Left ventricle myocardium superior (tissue), 1 donor: ENCODE measurements around the gene GPR139. TPM values are rescaled to one million over a fixed set of nuclear protein-coding genes. Genes with fewer than 3 reads are reported as not detected.

Experiments used
- ATAC-seq: fragments of 200-7000 bp; cut with Tn5 transposase; one replicate; pipeline ENCODE4 v1.9.1; 2020; ENCODE audit warnings: mild to moderate bottlenecking, moderate library complexity
- DNase-seq: peaks from one replicate; pipeline ENCODE4 v3.0.0-alpha.2; 2020
- intact Hi-C: fragments of 100-400 bp; cut with micrococcal nuclease; formaldehyde crosslinking; loops from one replicate; pipeline ENCODE4 v1.11.0; 2022
- long read RNA-seq: library from polyadenylated mRNA; unstranded; transcript quantifications from one replicate; pipeline ENCODE4 v2.0.0, GENCODE V29; 2021
- total RNA-seq: library from RNA; stranded (reverse); fragmentation: NEBNext Ultra II Directional; extraction: Animal tissue kit (Norgen Biotek cat#: 25700); gene quantifications from one replicate; pipeline ENCODE4 v1.2.1, GENCODE V29; 2021
- donor health status: DM: no; HTN: yes; CAD: no; lungs with severe emphysema.

GPR139 gene
- not detected for total RNA-seq
- long read RNA-seq = 0 reads

DNA sequence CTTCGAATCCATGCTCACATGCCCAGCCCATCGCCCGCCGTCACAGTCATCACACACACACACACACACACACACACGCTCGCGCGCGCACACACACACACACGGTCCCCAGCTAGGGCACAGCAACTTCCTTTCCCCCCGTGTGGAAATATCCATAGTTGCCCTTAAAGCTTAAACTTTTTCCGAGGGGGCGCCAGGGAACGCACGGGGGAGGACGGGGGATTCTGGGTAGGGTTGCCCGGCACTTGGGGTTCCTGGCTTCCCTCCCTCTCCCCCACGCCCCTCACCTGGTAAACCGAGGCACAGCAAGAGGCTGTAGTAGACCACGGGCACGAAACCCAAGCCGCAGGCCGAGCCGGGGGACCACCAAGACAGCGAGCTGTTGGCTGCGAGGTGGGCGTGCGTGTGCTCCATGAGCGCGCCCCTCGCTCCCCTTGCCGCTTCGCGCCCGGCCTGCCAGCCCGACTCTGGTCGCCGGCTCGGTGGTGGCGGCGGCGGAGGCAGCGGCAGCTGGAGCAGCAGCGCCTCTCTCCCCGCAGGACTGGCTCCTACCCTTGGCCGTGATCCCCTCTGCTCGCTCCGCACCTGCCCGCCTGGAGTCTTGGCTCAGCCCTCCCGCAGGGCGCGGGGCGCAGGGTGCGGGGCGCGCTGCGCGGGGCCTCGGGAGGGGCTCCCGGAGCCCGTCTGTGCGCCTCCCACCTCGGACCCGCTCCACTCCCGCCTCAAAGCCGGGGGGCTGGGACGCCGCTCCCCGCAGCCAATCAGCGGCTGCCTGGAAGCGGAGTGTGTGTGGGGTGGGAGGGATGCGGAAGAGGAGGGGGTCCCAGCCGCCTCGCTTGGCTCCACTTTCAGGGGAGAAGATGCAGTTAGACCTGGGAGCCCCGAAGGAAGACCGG lies at the start of gene GPR139:
Gene GPR139 (minus strand): TSS at position 688 of the 896 bp plus-strand sequence. CDS start 274 bp downstream, at position 414.
- intact Hi-C loops = no loop called here
- no peak for ATAC-seq
- DNase-seq = no peak

DNA sequence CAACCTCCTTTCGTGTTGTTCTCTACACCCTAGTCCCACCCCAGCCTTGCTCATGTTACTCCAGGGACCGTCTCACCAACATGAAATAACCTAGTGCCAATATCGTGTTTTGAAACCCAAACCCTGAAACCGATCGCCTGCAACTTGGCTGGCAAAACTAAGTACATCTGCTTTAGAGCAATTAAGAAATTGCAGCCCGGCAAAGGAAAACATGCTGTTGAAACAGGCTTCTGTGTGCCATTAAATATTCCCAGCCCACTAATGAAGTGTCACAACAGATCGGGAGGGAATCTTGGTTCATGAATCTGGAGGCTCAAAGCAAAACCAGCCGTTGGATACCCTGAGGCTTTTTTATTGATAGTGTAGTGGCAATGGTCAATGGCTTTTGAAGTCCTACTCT lies 48.3 kb upstream of the GPR139 start:
- no peak for DNase-seq
- no peak for ATAC-seq
- intact Hi-C loops = no loop called here

DNA sequence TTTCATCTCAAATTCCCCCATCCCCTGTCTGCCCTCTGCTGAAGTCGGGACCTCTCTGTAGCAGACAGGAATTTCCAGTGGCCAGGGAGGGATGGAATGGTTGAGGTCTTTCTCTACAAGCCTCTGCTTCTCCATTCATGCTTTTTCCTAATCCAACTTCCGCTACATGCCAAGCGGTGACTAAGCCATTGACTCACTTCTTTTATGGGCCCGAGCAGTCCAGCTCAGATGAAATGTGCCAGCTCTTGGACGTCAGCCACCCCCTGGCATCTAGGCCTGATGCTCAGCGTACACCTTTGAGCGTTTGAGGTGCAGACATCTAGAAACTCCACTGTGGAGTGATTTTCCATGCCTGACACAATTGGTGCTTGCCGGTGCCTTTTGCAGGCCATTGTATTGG lies 40.7 kb upstream of the GPR139 start:
- intact Hi-C loops = no loop called here
- DNase-seq = no peak
- ATAC-seq = no peak

DNA sequence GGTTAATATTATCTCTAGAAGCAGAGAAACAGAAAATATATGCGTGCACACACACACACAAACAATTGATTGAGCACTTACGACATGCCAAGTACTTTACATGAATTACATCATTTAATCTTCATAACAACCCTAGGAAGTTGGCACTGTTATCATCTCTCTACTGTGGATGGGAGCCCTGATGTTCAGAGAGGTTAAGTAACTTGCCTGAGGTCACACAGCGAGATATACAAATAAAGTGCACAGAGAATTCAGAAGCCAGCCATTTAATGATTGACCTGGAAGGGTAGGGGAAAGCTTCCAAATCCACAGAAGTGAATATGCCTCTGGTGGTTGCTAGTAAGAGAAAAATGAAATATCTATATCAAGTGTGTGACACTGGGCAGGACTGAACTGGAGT lies 37.5 kb upstream of the GPR139 start:
- ATAC-seq (no peak), DNase-seq (no peak)
- intact Hi-C loops = no loop called here

DNA sequence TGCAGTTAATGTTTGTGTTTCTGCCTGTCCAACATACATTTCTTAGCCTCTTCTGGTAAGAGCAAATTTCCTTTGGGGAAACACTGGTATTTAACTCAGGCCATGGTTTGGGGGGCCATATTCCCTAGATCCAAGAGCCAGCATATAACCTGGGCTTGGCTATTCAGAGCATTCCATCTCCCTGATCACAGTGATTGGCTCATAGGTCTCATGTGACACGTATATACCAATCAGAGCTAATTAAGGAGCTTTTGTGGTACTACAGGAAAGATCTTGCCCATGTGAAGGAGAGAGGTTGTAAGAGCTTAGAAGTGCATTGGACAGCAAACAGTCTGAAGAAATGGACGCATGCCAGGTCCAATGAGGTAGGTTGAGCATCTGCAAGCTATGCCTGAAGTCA lies 33.4 kb upstream of the GPR139 start:
- no peak for DNase-seq
- ATAC-seq = no peak
- intact Hi-C loops = no loop called here

DNA sequence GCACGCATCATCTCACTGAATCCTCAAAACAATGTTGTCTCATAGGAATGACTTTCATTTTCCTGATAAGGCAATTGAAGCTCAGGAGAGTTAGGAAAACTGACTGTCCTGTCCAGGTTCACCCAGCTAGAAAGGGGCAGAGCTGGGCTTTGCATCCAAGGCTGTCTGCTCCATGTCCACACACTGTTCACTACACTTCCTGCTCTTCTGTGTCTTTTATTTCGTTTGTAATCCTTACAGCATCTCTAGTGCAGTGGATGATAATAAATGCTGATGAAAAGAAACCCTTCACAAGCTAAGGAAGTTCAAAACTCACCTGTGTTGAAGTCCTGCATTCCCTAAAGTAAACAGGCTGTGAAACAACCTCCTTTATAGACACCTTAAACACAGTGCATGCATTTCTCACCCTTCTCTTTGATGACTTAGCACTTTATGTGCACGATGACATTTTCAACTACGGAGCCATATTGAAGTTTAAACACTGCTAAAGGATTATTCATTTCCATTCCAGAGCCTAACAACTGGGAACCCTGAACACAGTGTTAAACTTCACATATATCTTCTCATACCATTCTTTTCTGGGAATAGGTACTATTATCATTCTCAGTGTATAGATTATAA lies 31.0 kb upstream of the GPR139 start:
- no peak for DNase-seq
- intact Hi-C loops = no loop called here
- ATAC-seq = no peak

DNA sequence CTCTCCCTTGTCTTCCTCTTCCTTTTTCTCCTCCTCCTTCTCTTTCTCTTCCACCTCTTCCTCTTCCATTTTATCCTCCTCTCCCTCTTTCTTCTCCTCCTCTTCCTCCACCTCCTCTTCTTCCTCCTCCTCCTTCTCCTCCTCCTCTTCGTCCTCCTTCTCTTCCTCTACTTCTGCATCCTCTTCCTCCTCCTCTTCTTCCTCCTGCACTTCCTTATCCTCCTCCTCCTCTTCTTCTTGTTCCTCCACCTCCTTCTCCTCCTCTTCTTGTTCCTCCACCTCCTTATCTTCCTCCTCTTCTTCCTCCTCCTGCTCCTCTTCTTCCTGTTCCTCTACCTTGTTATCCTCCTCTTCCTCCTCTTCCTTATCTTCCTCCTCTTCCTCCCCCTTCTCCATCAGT lies 28.8 kb upstream of the GPR139 start:
- intact Hi-C loops = no loop called here
- DNase-seq = no peak
- no peak for ATAC-seq

DNA sequence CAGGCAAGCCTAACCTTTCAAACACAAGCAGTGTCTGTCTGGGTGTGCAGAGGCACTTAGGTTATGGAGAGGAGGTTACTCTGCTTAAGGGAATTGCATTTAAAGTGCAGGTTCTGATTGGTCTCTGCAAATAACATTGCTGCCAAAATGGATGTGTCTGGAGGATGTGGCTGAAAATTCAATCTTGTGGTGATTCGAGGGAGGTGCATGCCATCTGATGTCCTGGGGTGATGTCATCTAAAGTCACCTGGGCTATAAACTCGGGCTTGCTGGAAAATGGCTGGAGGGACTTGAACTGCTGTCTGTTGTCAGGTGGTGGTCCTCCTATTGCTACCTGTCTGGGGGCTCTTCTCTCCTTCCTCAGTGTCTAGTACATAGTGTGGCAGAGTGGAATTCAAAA lies 28.3 kb upstream of the GPR139 start:
- ATAC-seq (no peak), DNase-seq (no peak)
- intact Hi-C loops = no loop called here

GRCh38 chr16:20099375-20099774 lies 25.7 kb upstream of the GPR139 start:
- no peak for ATAC-seq
- intact Hi-C loops = no loop called here
- no peak for DNase-seq

GRCh38 chr16:20094157-20094556 lies 20.5 kb upstream of the GPR139 start:
- intact Hi-C loops = no loop called here

GRCh38 chr16:20089246-20089965 lies 15.7 kb upstream of the GPR139 start:
- no peak for ATAC-seq
- no peak for DNase-seq
- intact Hi-C loops = no loop called here

More at GRCh38 chr16:20094157-20094556, 20.5 kb upstream of the GPR139 start:
- no peak for ATAC-seq
- DNase-seq = no peak

DNA sequence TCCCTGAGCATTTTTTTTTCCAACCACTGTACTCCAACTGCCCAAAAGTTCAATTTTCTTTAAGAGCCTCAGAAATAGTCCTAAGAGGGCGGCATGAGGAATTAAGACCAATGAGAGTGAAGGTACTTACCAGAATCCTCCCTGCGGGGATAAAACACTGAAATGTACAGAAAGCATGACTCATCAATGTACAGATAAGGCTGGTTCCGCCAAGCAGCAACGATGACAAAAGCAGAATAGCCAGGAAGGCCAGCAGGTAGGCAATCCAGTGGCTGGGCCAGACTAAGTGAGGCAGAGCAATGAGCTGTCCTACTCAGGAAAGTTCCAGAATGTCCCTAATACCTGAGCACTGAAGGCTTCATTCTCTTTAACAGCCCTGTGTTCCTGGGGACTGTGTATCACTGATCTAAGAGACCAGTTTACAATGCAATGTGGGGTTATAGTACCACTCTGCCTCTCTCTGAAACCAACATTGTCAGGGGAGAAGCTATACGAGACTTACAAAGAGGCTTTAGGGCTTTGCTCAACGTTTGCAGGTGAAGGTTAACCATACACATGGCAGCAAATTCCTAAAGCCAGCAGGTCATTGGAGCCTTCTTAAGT lies 11.0 kb upstream of the GPR139 start:
- no peak for DNase-seq
- intact Hi-C loops = no loop called here
- no peak for ATAC-seq

- intact Hi-C loops = no loop called here
- DNase-seq (no peak), ATAC-seq (no peak)
These were observed 5.4 kb upstream of the GPR139 start for GRCh38 chr16:20079106-20079505.

DNA sequence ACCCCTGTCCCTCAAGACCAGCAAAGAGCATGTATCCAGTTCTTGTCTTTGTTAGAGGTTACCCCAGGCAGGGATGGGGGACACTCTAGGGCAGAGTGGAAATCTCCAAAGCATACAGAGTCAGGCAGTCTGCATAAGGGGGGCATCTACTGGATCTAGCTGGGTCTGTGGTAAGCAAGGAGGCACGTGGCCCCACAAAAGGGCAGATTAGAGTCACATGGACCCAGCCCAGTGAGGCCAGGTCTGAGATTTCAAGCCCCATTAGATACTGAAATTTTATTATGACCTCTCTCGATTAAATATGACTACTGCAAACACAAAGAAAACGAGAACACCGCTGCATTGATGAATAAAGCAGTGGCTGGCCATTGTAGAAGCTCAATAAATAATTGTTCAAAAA lies 1.6 kb upstream of the GPR139 start:
- ATAC-seq = no peak
- intact Hi-C loops = no loop called here
- no peak for DNase-seq

- DNase-seq (no peak), ATAC-seq (no peak)
- intact Hi-C loops = no loop called here
These were observed 655 bp upstream of the GPR139 start for GRCh38 chr16:20074099-20074991.

DNA sequence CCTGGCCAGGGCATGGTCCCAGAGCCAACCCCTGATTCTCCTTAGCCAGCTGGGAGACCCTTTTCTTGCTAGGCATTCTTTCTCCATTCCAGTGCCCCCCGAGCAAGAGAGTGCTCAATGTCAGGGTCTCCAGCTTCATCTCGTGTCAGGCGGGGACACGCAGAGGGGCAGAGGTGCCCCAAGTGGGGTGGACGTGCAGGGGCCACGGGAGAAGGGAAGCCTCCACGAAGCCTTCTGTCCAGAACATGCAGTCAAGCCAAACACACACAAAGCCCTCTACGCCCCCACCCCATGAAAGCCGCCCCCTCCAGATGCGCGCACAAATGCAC lies 852 bp downstream of the GPR139 start:
- intact Hi-C loops = no loop called here
- no peak for ATAC-seq
- no peak for DNase-seq

DNA sequence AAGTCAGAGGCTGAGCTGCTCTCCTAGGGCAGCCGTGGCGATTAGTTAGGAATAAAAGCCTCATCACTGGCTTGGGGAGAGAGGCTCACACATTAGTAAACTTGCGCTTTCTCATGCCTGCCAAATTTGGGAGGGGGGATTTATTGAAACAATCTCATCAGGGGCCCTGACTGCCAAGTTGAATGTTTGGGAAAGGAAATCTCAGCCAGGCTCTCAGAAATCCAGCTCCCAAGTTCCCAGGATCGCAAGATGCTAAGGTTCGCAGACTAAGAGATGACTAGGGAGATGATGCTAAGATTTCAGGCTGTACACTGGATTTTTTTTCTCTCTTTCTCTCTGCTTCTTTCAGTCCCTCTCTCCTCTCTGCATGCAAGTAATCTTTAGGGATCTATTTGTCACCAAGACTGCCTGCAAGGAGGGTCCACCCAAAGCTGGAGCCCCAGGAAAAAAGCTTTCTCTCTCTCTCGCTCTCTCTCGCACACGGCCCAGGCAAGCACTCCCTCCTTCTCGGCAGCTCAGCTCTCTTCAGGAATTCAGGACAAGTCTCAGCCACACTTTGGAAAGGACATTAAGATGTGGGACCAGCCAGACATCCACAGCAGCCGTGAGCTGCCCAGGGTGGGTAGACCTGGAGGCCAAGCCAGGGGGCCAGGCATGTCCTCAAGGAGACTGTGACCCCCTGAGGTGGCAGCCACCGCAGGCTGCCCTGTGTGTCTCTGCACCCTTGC lies 1.4 kb downstream of the GPR139 start:
- DNase-seq (no peak), ATAC-seq (no peak)
- intact Hi-C loops = no loop called here

DNA sequence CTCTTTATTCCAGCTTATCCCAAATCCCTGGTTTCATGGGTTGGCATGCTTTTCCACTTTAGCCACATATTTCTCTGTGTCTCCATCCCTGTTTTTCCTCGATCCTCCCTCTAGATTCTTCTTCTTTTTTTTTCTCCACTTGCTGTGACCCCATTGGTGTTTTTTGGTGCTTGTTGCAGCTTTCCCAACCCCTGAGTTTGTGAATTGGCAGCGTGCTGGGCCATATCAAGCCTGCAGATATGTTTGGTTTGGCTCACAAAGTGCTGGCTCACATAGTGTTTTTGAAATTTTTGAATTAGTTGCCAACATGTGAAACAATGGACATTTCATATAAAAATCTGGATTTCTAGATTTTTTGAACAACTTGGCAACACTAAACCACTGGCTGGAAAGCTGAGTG lies 8.8 kb downstream of the GPR139 start:
- intact Hi-C loops = no loop called here
- DNase-seq = no peak
- no peak for ATAC-seq
